PC-9 (cell line): ENCODE results near the gene IQGAP1. TPM values are rescaled to one million over a fixed set of nuclear protein-coding genes. Genes with fewer than 3 reads are reported as not detected.
A peak's percentile ranks its signal among the peaks of the same experiment; 100 is the strongest.

Source experiments
- BruUV-seq: library from RNA; stranded (reverse); fragments of 400-500 nt; replicated peaks from 2 replicates; lab custom pipeline; 2021; lab: Mats Ljungman, UMichigan
- CTCF ChIA-PET: fragments of 300-600 bp; sonication (Branson Sonifier 250); formaldehyde crosslinking; loops from one replicate; lab custom pipeline; 2022; ENCODE audit warnings: antibody characterized with exemption; lab: Charles Lee
- POLR2A ChIA-PET: fragments of 300-600 bp; sonication (Branson Sonifier 250); formaldehyde crosslinking; loops from one replicate; lab custom pipeline; 2022; ENCODE audit warnings: antibody characterized with exemption; ENCODE audit not compliant: unreplicated experiment; lab: Charles Lee
- DNase-seq, 2 experiments: peaks; one replicate each; pipeline versions ENCODE4 v3.0.0 to v3.0.0-alpha.2; 2015 to 2022; ENCODE audit warnings: mixed read lengths in 1 of 2
- H2AFZ ChIP-seq: fragments of 200-600 bp; sonication (generic); 2 replicates; pipeline ENCODE4 v1.8.1; 2017; ENCODE audit warnings: antibody characterized with exemption
- H3F3A ChIP-seq: fragments of 200-600 bp; sonication (generic); 2 replicates; pipeline ENCODE4 v1.8.1; 2017; ENCODE audit warnings: antibody characterized with exemption, mild to moderate bottlenecking, low read depth; ENCODE audit not compliant: insufficient read depth
- H3K27ac ChIP-seq: fragments of 200-600 bp; sonication (generic); 2 replicates; pipeline ENCODE4 v1.6.1; 2016; ENCODE audit warnings: mixed run types
- H3K27me3 ChIP-seq: fragments of 200-600 bp; sonication (generic); 2 replicates; pipeline ENCODE4 v1.6.1; 2016; ENCODE audit warnings: low read depth, mixed run types; ENCODE audit not compliant: insufficient read depth
- H3K36me3 ChIP-seq: fragments of 200-600 bp; sonication (generic); 2 replicates; pipeline ENCODE4 v1.6.1; 2016; ENCODE audit warnings: low read depth, mixed run types
- H3K4me1 ChIP-seq: fragments of 200-600 bp; sonication (generic); replicated peaks from 2 replicates; pipeline ENCODE4 v1.6.1; 2016; ENCODE audit warnings: mixed run types; ENCODE audit not compliant: insufficient read depth
- H3K4me2 ChIP-seq: fragments of 200-600 bp; sonication (generic); 2 replicates; pipeline ENCODE4 v1.6.1; 2017; ENCODE audit warnings: mixed run types
- H3K4me3 ChIP-seq: fragments of 200-600 bp; sonication (generic); 2 replicates; pipeline ENCODE4 v1.6.1; 2016; ENCODE audit warnings: mixed run types
- H3K79me2 ChIP-seq: fragments of 200-600 bp; sonication (generic); 2 replicates; pipeline ENCODE4 v1.6.1; 2017; ENCODE audit warnings: low read depth, mixed run types
- H3K9me2 ChIP-seq: fragments of 200-600 bp; sonication (generic); 2 replicates; pipeline ENCODE4 v1.8.1; 2017; ENCODE audit warnings: mild to moderate bottlenecking; ENCODE audit not compliant: insufficient read depth
- H3K9me3 ChIP-seq: fragments of 200-600 bp; sonication (generic); 2 replicates; pipeline ENCODE4 v1.8.1; 2016; ENCODE audit warnings: low read depth; ENCODE audit not compliant: insufficient read depth
- H4K20me1 ChIP-seq: fragments of 200-600 bp; sonication (generic); 2 replicates; pipeline ENCODE4 v1.8.1; 2017; ENCODE audit not compliant: insufficient read depth
- CTCF ChIP-seq: fragments of 200-600 bp; sonication (generic); conservative IDR thresholded peaks from 2 replicates; pipeline ENCODE4 v1.6.1; 2017; ENCODE audit warnings: mixed run types, antibody characterized with exemption, mild to moderate bottlenecking, moderate library complexity
- EZH2 ChIP-seq: fragments of 200-600 bp; sonication (generic); IDR thresholded peaks from 2 replicates; pipeline ENCODE4 v1.8.0; 2017; ENCODE audit warnings: antibody characterized with exemption, low read depth
- intact Hi-C: fragments of 100-400 bp; cut with micrococcal nuclease; formaldehyde crosslinking; loops from one replicate; pipeline ENCODE4 v1.10.0; 2022; ENCODE audit not compliant: unreplicated experiment
- total RNA-seq: library from RNA; stranded (reverse); gene quantifications from 2 replicates; pipeline ENCODE4 v1.2.3, GENCODE V29; 2021

Gene IQGAP1
- total RNA-seq, 1 experiment from 2014 or later: 164 TPM

DNA sequence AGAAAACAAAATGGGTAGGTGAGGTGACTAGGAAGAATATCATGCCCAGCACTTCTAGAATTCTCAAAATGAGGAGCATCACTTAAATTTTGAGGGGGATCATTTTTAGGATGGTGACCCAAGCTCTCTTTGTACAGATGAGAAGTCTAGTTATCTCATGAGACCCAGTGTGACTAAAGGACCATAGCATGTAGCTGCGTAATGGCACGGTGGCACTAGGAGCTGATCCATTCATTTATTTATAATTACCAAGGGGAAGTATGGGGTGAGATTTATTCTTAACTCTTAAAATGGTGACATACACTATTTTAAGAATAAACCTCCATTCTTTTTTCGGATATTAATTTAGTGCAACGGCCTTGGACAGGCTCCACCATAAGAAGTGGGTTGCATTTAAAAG lies 8.3 kb downstream of the IQGAP1 start:
- peaks cover 29% of the 10 kb centered on the region for H3K4me1 ChIP-seq
- intact Hi-C loops: no loop called here

DNA sequence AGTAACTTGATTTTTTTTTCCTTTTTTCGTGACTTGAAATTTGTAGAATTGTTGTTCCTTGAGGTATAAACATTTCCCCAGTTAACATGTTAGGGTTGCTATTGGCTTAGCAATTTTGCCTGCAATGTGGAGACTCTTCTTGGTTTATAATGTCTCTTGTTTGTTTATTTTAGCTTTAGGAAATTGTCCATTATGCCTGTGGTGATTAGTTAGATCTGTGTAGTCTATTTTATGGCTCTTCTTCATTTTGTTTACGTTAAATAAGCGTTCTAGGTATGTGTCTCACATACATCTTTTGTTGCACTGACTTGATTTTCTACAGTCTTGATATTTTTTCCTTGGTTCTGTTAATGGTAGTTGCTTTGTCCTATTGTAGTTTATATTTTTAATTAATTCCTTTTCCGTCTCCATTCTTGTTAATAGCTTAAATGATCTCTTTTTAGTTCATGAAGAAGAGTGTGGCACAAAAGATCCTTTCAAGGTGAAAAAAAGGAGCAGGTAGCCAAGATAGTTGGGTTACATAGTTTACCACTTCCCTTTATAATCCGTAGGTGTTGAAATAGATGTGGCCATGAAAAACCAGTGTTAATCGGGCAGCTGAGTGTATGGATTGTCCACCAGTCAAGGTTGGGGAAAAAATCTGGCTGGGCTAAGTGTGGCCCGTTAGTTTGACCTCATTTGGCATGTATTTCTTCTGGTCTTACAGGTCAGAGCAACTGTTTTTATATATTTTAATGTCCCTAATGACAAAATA lies 12.1 kb downstream of the IQGAP1 start:
- Histone ChIP-seq H4K20me1 (peaks cover 3% of the 10 kb centered on the region; the same call in 1 of the 2 replicates), H3K79me2 (peaks cover 93% of the 10 kb centered on the region), H3K4me1 (peaks cover 62% of the 10 kb centered on the region), H2AFZ (no peak overlapping the region), H3K9me3 (no peaks in the 10 kb centered on the region), H3K27me3 (no peaks in the 10 kb centered on the region), H3K9me2 (no peaks in the 10 kb centered on the region), H3K4me2 (peak overlapping the region; percentile 79), H3K27ac (peak overlapping the region; percentile 88), H3K4me3 (peak overlapping the region; percentile 26; the same call in 1 of the 2 replicates), H3K36me3 (peaks cover 11% of the 10 kb centered on the region), H3F3A (peaks cover 50% of the 10 kb centered on the region)
- intact Hi-C loops: loop anchor here (1.0 to 5.0 kb wide), 2 partner anchors 51 to 78 kb away; no protein-coding TSS in a partner anchor
- ChIA-PET POLR2A (interaction anchor here (0.5 to 0.7 kb wide), 4 partner anchors 9 to 151 kb away, joined by 4 to 7 read pairs (median 4); partner anchors contain the start of gene TTLL13), CTCF (no interaction called here)
- BruUV-seq: TSS peak; percentile 47
- TF ChIP-seq EZH2 (no peak), CTCF (no peak)
- peak in 1 of 2 experiments; percentile 39 for DNase-seq

More for the DNA sequence above, 8.3 kb downstream of the IQGAP1 start:
- Histone ChIP-seq H3K9me3 (no peaks in the 10 kb centered on the region), H3K27me3 (no peaks in the 10 kb centered on the region), H4K20me1 (0 out of 2 replicates have a peak, but pooled peaks cover 3% of the 10 kb centered on the region), H3K27ac (0 out of 2 replicates have a peak overlapping the region, but pooled peaks have one; percentile 3), H3K4me2 (no peak overlapping the region), H3K79me2 (peaks cover 94% of the 10 kb centered on the region), H3K36me3 (peaks cover 26% of the 10 kb centered on the region), H3F3A (peaks cover 26% of the 10 kb centered on the region), H2AFZ (no peak overlapping the region), H3K9me2 (no peaks in the 10 kb centered on the region), H3K4me3 (no peak overlapping the region)
- POLR2A ChIA-PET: interaction anchor here (0.6 kb wide), 1 partner anchor 28 kb away, joined by 3 read pairs; no protein-coding TSS in a partner anchor
- BruUV-seq: no TSS peak
- TF ChIP-seq CTCF (no peak), EZH2 (no peak)
- CTCF ChIA-PET: no interaction called here
- DNase-seq: no peak

- no peaks in the 10 kb centered on the region for H3K9me3 ChIP-seq
- H3K27me3 ChIP-seq: no peaks in the 10 kb centered on the region
- H3K36me3 ChIP-seq: peaks cover 11% of the 10 kb centered on the region
- POLR2A ChIA-PET: interaction anchor here (0.5 kb wide), 1 partner anchor 87 kb away, joined by 4 read pairs; no protein-coding TSS in a partner anchor
- TF ChIP-seq EZH2 (no peak), CTCF (no peak)
- H3K4me1 ChIP-seq: peaks cover 65% of the 10 kb centered on the region
- H4K20me1 ChIP-seq: peaks cover 8% of the 10 kb centered on the region; the same call in 1 of the 2 replicates
- peak; percentile 70 to 98 for DNase-seq
- H3K27ac ChIP-seq: peak overlapping the region; percentile 88
- BruUV-seq: no TSS peak
- peaks cover 50% of the 10 kb centered on the region for H3F3A ChIP-seq
- no peak overlapping the region for H2AFZ ChIP-seq
- intact Hi-C loops: loop anchor here (1.0 to 5.0 kb wide), 2 partner anchors 50 to 79 kb away; no protein-coding TSS in a partner anchor
- peaks cover 93% of the 10 kb centered on the region for H3K79me2 ChIP-seq
- peak overlapping the region; percentile 35; the same call in 1 of the 2 replicates for H3K4me3 ChIP-seq
- CTCF ChIA-PET: interaction anchor here (0.6 kb wide), 1 partner anchor 43 kb away, joined by 3 read pairs; no protein-coding TSS in a partner anchor
- no peaks in the 10 kb centered on the region for H3K9me2 ChIP-seq
- H3K4me2 ChIP-seq: peak overlapping the region; percentile 79
These were observed 12.8 kb downstream of the IQGAP1 start for GRCh38 chr15:90400759-90401314.
